H9 (cell line): ENCODE measurements around the gene FICD. TPM values are rescaled to one million over a fixed set of nuclear protein-coding genes. Genes with fewer than 3 reads are reported as not detected.

ENCODE experiments used
- DNase-seq: peaks from one replicate; pipeline ENCODE4 v3.0.0-alpha.2; 2017
- H2AFZ ChIP-seq: one replicate; pipeline ENCODE4 v1.6.1; 2013; ENCODE audit warnings: mild to moderate bottlenecking, low read length, control low read depth, moderate library complexity
- H2AK5ac ChIP-seq: 2 replicates; pipeline ENCODE4 v1.6.1; 2013; ENCODE audit warnings: low read length, control low read depth, mixed read lengths; ENCODE audit not compliant: insufficient read length
- H2BK120ac ChIP-seq: one replicate; pipeline ENCODE4 v1.6.1; 2013; ENCODE audit warnings: low read depth, mild to moderate bottlenecking, low read length, control low read depth, inconsistent platforms; ENCODE audit not compliant: poor library complexity, severe bottlenecking
- H2BK12ac ChIP-seq: 2 replicates; pipeline ENCODE4 v1.6.1; 2013; ENCODE audit warnings: low read length, control low read depth, mixed read lengths, low read depth; ENCODE audit not compliant: insufficient read length
- H2BK15ac ChIP-seq: 2 replicates; pipeline ENCODE4 v1.6.1; 2013; ENCODE audit warnings: low read depth, low read length, control low read depth
- H2BK20ac ChIP-seq: one replicate; pipeline ENCODE4 v1.6.1; 2013; ENCODE audit warnings: low read depth, mild to moderate bottlenecking, low read length, control low read depth, inconsistent platforms; ENCODE audit not compliant: poor library complexity, severe bottlenecking
- H2BK5ac ChIP-seq: 2 replicates; pipeline ENCODE4 v1.6.1; 2013; ENCODE audit warnings: low read length, control low read depth, mixed read lengths; ENCODE audit not compliant: insufficient read length
- H3K14ac ChIP-seq: 2 replicates; pipeline ENCODE4 v1.6.1; 2013; ENCODE audit warnings: low read length, control low read depth; ENCODE audit not compliant: insufficient read depth
- H3K18ac ChIP-seq: 2 replicates; pipeline ENCODE4 v1.6.1; 2013; ENCODE audit warnings: low read depth, mild to moderate bottlenecking, mixed read lengths, low read length, control low read depth; ENCODE audit not compliant: insufficient read length
- H3K23ac ChIP-seq: 2 replicates; pipeline ENCODE4 v1.6.1; 2013; ENCODE audit warnings: low read length, control low read depth, mixed read lengths, low read depth; ENCODE audit not compliant: insufficient read length
- H3K23me2 ChIP-seq: 2 replicates; pipeline ENCODE4 v1.6.1; 2013; ENCODE audit warnings: low read depth, mild to moderate bottlenecking, mixed read lengths, low read length, control low read depth; ENCODE audit not compliant: insufficient read length, poor library complexity, severe bottlenecking
- H3K27ac ChIP-seq: 2 replicates; pipeline ENCODE4 v1.5.1; 2013; ENCODE audit warnings: low read length, control low read depth, mixed read lengths, low read depth; ENCODE audit not compliant: insufficient read length
- H3K27me3 ChIP-seq: 2 replicates; pipeline ENCODE4 v1.6.1; 2013; ENCODE audit warnings: low read length, control low read depth, inconsistent platforms; ENCODE audit not compliant: insufficient read depth
- H3K4ac ChIP-seq: 2 replicates; pipeline ENCODE4 v1.6.1; 2013; ENCODE audit warnings: low read depth, mild to moderate bottlenecking, control low read depth, inconsistent platforms, low read length, moderate library complexity
- H3K4me1 ChIP-seq: 2 replicates; pipeline ENCODE4 v1.6.1; 2013; ENCODE audit warnings: low read length, control low read depth, inconsistent platforms; ENCODE audit not compliant: insufficient read depth
- H3K4me2 ChIP-seq: 2 replicates; pipeline ENCODE4 v1.6.1; 2013; ENCODE audit warnings: low read length, control low read depth, mixed read lengths; ENCODE audit not compliant: insufficient read length, insufficient read depth
- H3K56ac ChIP-seq: 2 replicates; pipeline ENCODE4 v1.6.1; 2013; ENCODE audit warnings: low read depth, mild to moderate bottlenecking, mixed read lengths, low read length, control low read depth; ENCODE audit not compliant: insufficient read length
- H3K79me1 ChIP-seq: 2 replicates; pipeline ENCODE4 v1.6.1; 2013; ENCODE audit warnings: low read depth, mild to moderate bottlenecking, moderate library complexity, low read length, control low read depth, inconsistent platforms; ENCODE audit not compliant: insufficient read depth, poor library complexity, severe bottlenecking
- H3K79me2 ChIP-seq: 2 replicates; pipeline ENCODE4 v1.6.1; 2013; ENCODE audit warnings: low read length, control low read depth, inconsistent platforms; ENCODE audit not compliant: insufficient read depth
- H3K9ac ChIP-seq: 2 replicates; pipeline ENCODE4 v1.6.1; 2013; ENCODE audit warnings: low read length, control low read depth, mixed read lengths; ENCODE audit not compliant: insufficient read length; ENCODE audit errors: extremely low read depth
- H3K9me3 ChIP-seq: one replicate; pipeline ENCODE4 v1.6.1; 2013; ENCODE audit warnings: low read depth, low read length, inconsistent platforms; ENCODE audit not compliant: control insufficient read depth
- H3T11ph ChIP-seq: one replicate; pipeline ENCODE4 v1.6.1; 2013; ENCODE audit warnings: mild to moderate bottlenecking, low read length, control low read depth, inconsistent platforms
- H4K20me1 ChIP-seq: one replicate; pipeline ENCODE4 v1.6.1; 2013; ENCODE audit not compliant: control insufficient read depth, insufficient read length, insufficient read depth
- H4K5ac ChIP-seq: 2 replicates; pipeline ENCODE4 v1.6.1; 2013; ENCODE audit warnings: low read depth, mild to moderate bottlenecking, mixed read lengths, low read length, control low read depth; ENCODE audit not compliant: insufficient read length
- H4K8ac ChIP-seq: replicated peaks from 2 replicates; pipeline ENCODE4 v1.6.1; 2013; ENCODE audit warnings: low read length, control low read depth, mixed read lengths, low read depth; ENCODE audit not compliant: insufficient read length
- H4K91ac ChIP-seq: 2 replicates; pipeline ENCODE4 v1.6.1; 2013; ENCODE audit warnings: low read depth, mild to moderate bottlenecking, moderate library complexity, mixed read lengths, low read length, control low read depth; ENCODE audit not compliant: insufficient read length
- H3K27ac Mint-ChIP-seq, 3 experiments: 2 replicates in 2 of 3; 3 replicates in 1 of 3; pipeline ENCODE4 v1.8.0; 2020 to 2021; ENCODE audit warnings: mixed read lengths in 3 of 3, mild to moderate bottlenecking in 1 of 3, moderate library complexity in 1 of 3
- H3K27me3 Mint-ChIP-seq: 2 replicates; pipeline ENCODE4 v1.8.0; 2021; ENCODE audit warnings: low read depth, mild to moderate bottlenecking, moderate library complexity, mixed read lengths
- H3K36me3 Mint-ChIP-seq, 3 experiments: 2 replicates in 2 of 3; 3 replicates in 1 of 3; pipeline ENCODE4 v1.8.0; 2020 to 2021; ENCODE audit warnings: low read depth in 3 of 3, mixed read lengths in 3 of 3; ENCODE audit not compliant: insufficient read depth in 1 of 3
- H3K4me1 Mint-ChIP-seq, 2 experiments: 2 replicates each; pipeline ENCODE4 v1.8.0; 2020; ENCODE audit warnings: mixed read lengths in 2 of 2
- H3K4me3 Mint-ChIP-seq, 2 experiments: 2 replicates in 1 of 2; 3 replicates in 1 of 2; pipeline ENCODE4 v1.8.0; 2020 to 2021; ENCODE audit warnings: mild to moderate bottlenecking in 2 of 2, mixed read lengths in 2 of 2, moderate library complexity in 1 of 2
- H3K9me3 Mint-ChIP-seq, 2 experiments: 2 replicates in 1 of 2; 3 replicates in 1 of 2; pipeline ENCODE4 v1.8.0; 2020; ENCODE audit warnings: mild to moderate bottlenecking in 2 of 2, mixed read lengths in 2 of 2, moderate library complexity in 1 of 2
- WGBS: extraction: QIAGEN DNeasy Blood & Tissue Kit; methylation state at CpG from one replicate; pipeline ENCODE4 v1.1.7; 2013; ENCODE audit warnings: missing lambda C conversion rate, low lambda C conversion rate, mixed read lengths; ENCODE audit not compliant: insufficient read length; ENCODE audit errors: extremely low coverage; 5-methylcytosine and 5-hydroxymethylcytosine counted together
- total RNA-seq: library from RNA; stranded (reverse); gene quantifications from 2 replicates; pipeline ENCODE4 v1.2.1, GENCODE V29; 2021
- TF ChIP-seq, protein P1 (sequence below): fragments of 200-600 bp; sonication (generic); conservative IDR thresholded peaks from 3 replicates; pipeline ENCODE4 v1.8.0; 2021; ENCODE audit warnings: antibody characterized with exemption, mild to moderate bottlenecking

FICD gene
- total RNA-seq, 1 experiment from 2014 or later: 5.1 TPM

DNA sequence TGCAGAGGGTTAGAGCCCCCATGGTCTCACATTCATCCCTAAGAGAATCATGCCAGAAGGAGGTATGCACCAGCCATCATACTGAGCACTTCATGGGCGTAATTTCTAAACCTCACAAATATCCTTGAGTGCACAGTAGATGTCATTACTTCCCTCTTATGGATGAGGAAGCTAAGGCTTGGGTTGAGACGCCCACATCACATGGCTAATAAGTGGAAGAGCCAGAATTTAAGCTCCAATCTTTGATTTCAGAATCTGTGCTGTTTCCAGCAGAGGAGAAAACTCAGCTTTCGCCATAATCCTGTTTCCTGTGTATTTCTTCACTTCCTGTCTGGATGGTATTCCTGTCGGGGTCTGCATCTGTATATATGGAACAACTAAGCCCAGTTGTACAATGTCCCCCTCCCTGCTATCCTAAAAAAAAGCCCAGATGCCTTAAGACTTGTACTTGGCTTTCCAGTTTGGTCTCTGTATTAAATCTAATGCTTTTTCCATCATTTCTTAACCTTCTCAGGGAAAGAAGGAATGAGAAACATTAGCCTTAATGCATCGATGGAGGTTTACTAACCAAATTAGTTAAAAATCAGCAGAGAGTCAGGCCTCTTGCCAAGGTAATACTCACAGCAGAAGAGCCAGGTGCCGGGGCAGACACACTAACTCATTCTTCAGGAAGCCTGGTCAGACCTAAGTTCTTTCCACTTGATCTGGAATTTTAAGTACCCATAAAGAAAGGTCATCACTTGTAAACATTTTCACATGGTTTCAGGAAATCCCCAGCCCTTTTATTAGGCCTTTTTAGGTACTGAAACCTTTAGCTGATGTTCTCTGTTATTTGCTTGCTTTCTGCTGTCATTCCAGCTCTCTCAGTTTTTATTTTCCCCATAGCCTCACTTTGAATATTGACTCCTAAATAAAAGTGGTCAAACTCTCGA, 52.6 kb downstream of the FICD start:
- H3K27ac ChIP-seq: no peak overlapping the region
- WGBS: no CpG with 5 or more reads among the region's 7 CpGs

More for the DNA sequence above, 52.6 kb downstream of the FICD start:
- no peak overlapping the region for H4K8ac ChIP-seq
- H3K18ac ChIP-seq: no peak overlapping the region
- H3K14ac ChIP-seq: no peak overlapping the region
- H3T11ph ChIP-seq: no peak overlapping the region
- no peak overlapping the region for H3K27ac Mint-ChIP-seq
- no peaks in the 10 kb centered on the region for H3K9me3 Mint-ChIP-seq
- no peak overlapping the region for H2AK5ac ChIP-seq
- no peaks in the 10 kb centered on the region for H4K20me1 ChIP-seq
- no peak overlapping the region for H2BK12ac ChIP-seq
- H3K4me1 ChIP-seq: no peaks in the 10 kb centered on the region
- no peaks in the 10 kb centered on the region for H3K27me3 ChIP-seq
- no peak overlapping the region for H3K9ac ChIP-seq
- H4K91ac ChIP-seq: no peak overlapping the region
- no peak overlapping the region for H3K4me2 ChIP-seq
- DNase-seq: no peak
- H3K36me3 Mint-ChIP-seq: peaks cover 16 to 55% (median 52%) of the 10 kb centered on the region in 3 experiments; a peak in 6 of 7 replicates
- H2BK120ac ChIP-seq: no peak overlapping the region
- no peak overlapping the region for H3K56ac ChIP-seq
- no peaks in the 10 kb centered on the region; the same call in 1 of the 2 replicates for H3K79me2 ChIP-seq
- H2BK20ac ChIP-seq: no peak overlapping the region
- TF ChIP-seq, protein P1, sequence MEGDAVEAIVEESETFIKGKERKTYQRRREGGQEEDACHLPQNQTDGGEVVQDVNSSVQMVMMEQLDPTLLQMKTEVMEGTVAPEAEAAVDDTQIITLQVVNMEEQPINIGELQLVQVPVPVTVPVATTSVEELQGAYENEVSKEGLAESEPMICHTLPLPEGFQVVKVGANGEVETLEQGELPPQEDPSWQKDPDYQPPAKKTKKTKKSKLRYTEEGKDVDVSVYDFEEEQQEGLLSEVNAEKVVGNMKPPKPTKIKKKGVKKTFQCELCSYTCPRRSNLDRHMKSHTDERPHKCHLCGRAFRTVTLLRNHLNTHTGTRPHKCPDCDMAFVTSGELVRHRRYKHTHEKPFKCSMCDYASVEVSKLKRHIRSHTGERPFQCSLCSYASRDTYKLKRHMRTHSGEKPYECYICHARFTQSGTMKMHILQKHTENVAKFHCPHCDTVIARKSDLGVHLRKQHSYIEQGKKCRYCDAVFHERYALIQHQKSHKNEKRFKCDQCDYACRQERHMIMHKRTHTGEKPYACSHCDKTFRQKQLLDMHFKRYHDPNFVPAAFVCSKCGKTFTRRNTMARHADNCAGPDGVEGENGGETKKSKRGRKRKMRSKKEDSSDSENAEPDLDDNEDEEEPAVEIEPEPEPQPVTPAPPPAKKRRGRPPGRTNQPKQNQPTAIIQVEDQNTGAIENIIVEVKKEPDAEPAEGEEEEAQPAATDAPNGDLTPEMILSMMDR: no peak
- H2BK5ac ChIP-seq: no peak overlapping the region
- no peak overlapping the region for H2AFZ ChIP-seq
- no peaks in the 10 kb centered on the region for H3K79me1 ChIP-seq
- peaks cover 7% of the 10 kb centered on the region for H3K23me2 ChIP-seq
- no peak overlapping the region for H2BK15ac ChIP-seq
- H3K9me3 ChIP-seq: no peaks in the 10 kb centered on the region
- H3K4me1 Mint-ChIP-seq: peaks cover 7% of the 10 kb centered on the region in 2 experiments; a peak in 3 of 4 replicates
- H4K5ac ChIP-seq: no peak overlapping the region
- H3K23ac ChIP-seq: no peak overlapping the region
- no peak overlapping the region for H3K4ac ChIP-seq
- no peak overlapping the region for H3K4me3 Mint-ChIP-seq
- H3K27me3 Mint-ChIP-seq: no peaks in the 10 kb centered on the region; the same call in 1 of the 2 replicates
